GM10847 (cell line): ENCODE measurements around the gene SPHK2.

Experiments used
- POLR2A ChIP-seq: IDR thresholded peaks from 2 replicates; pipeline ENCODE4 v1.6.1; 2011; ENCODE audit not compliant: insufficient read length; ENCODE audit errors: extremely low read depth

SPHK2 gene, protein sequence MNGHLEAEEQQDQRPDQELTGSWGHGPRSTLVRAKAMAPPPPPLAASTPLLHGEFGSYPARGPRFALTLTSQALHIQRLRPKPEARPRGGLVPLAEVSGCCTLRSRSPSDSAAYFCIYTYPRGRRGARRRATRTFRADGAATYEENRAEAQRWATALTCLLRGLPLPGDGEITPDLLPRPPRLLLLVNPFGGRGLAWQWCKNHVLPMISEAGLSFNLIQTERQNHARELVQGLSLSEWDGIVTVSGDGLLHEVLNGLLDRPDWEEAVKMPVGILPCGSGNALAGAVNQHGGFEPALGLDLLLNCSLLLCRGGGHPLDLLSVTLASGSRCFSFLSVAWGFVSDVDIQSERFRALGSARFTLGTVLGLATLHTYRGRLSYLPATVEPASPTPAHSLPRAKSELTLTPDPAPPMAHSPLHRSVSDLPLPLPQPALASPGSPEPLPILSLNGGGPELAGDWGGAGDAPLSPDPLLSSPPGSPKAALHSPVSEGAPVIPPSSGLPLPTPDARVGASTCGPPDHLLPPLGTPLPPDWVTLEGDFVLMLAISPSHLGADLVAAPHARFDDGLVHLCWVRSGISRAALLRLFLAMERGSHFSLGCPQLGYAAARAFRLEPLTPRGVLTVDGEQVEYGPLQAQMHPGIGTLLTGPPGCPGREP

DNA sequence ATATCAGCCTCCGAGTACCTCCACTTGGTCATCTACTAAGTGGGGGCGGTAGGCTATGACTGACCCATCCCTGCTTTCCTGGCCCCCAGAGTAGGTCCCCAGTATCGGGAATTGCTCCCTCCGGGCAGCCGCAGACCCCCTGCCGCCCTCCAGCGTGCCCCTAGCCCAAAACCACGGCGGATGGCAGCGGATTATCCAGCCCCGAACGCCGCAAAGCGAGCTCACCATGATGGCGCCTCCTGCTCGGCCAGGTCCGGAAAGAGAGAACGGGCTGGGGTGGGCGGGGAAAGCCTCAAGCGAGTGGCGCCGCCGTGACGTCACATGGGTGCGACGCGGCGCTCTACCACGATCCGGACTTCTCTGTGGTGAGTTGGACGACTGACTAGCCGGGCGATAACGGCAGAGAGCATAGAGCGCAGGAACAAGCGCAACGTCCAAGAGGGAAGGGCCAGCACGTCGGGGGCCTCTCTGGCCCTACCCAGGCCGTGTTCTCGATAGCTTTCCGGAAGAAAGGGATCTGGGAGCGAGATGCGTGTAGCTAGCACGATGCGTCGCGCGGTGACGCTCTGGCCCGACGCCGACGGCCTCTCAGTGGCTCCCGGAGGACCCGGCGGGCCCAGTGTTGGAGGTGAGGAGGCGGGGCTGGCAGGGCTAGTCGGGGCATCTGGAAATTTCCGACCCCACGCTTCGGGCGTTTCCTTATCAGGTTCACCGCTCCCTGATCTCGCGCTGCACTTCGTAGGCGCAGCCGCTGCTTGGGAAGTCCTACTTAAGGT, at the start of gene SPHK2, which contains the start of gene RPL18:
SPHK2 (plus strand) TSS at position 591 of the 776 bp plus-strand sequence. CDS start 1,009 bp downstream, outside the sequence.
RPL18 (minus strand) TSS at position 263 of the 776 bp plus-strand sequence; CDS start at position 228, 35 bp downstream.
- peak; percentile 99 for TF ChIP-seq POLR2A

DNA sequence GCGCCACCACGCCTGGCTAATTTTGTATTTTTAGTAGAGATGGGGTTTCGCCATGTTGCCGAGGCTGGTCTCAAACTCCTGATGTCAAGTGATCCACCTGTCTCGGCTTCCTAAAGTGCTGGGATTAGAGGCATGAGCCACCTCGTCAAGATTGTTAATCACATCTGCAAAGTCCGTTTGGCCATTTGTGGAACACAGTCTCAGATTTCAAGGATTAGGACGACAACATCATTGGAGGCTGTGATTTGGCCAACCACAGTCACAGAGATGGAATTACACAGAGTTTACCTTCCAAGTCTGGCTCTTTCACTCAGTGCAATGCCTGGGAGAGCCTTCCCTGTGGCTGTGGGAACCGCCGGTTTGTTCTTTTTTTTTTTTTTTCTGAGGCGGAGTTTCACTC, 49.5 kb upstream of the SPHK2 start:
- no peak for TF ChIP-seq POLR2A

DNA sequence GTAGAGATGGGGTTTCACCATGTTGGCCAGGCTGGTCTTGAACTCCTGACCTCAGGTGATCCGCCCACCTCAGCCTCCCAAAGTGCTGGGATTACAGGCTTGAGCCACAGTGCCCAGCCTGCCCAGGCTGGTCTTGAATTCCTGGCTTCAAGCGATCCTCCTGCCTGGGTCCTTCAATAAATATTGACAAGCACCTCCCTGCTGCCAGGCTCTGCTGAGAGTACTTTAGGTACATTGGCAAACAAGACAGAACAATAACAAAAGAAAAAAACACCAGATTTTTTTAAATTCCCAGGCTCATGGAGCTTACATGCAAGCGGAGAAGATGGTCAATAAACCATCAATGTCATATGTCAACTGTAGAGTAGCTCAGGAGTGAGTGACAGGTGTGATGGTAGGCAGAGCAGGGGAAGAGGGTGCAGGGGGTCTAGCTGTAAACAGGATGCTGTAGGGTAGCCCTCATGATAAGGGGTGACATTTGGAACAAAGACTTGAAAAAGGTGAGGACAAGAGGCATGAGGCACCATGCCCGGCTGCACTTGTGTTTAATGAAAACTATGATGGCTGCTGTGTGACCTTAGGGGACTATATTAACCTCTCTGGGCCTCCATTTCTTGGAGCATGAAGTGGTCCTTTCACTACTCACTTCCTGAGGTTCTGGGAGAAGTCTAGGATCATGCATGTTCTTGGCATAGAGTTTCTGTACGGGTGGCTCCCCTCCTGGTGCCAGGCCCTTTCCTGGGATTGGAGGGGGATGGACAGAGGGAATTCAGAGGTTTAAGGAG, 47.7 kb upstream of the SPHK2 start:
- no peak for TF ChIP-seq POLR2A

DNA sequence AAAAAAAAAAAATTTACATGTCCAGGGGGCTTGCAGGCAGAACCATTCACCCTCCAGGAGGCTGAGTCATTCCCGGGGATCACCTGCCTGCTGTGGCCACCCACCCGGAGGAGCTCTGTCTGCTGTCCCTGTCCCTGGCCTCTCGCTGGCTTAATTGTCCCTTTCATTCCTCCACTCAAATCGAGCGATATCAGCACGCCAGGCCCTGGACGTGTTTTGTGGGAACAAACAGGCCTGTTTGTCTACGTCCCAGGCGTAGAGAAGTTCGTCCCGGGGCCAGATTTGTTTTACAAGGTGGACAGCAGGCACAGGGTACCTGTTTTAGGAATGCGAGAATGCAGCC, 46.2 kb upstream of the SPHK2 start:
- no peak for TF ChIP-seq POLR2A

DNA sequence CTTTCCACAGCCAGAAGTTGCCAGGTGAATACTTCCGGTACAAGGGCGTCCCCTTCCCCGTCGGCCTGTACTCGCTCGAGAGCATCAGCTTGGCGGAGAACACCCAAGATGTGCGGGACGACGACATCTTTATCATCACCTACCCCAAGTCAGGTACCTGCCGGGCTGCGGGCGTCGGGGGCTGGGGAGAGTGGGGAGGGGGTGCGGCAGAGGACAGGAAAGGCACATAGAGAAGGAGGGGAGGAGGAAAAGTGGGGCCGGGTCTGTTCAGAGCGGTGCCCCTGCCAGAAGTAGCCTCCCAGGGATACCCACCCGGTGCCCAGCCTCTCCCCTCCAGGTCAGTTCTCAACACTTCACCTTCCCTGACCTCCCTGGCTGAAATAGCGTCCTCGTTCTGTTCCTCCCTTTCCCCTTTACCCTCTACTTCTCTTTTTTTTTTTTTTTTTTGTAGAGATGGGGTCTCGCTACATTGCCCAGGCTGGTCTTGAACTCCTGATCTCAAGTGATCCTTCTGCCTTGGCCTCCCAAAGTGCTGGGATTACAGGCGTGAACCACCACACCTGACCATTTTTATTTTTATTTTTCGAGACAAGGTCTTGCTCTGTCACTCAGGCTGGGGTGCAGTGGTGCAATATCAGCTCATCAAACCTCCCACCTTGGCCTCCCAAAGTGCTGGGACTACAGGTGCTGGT, 43.2 kb upstream of the SPHK2 start:
- no peak for TF ChIP-seq POLR2A

DNA sequence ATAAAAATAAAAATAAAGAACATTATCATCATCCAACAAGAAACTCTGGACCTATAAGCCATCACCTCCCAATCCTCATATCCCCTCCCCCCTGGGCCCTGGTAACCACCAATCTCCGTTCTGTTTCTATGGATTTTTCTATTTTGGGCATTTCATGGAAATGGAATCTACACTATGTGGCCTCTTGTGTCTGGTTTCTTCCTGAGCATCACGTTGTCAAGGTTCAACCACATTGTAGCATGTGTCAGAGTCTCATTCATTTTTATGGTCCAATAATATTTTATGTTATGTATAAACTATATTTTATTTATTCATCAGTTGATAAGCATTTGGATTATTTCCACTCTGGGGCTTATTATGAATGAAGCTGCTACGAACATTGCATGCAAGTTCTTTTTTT, 40.4 kb upstream of the SPHK2 start:
- no peak for TF ChIP-seq POLR2A

DNA sequence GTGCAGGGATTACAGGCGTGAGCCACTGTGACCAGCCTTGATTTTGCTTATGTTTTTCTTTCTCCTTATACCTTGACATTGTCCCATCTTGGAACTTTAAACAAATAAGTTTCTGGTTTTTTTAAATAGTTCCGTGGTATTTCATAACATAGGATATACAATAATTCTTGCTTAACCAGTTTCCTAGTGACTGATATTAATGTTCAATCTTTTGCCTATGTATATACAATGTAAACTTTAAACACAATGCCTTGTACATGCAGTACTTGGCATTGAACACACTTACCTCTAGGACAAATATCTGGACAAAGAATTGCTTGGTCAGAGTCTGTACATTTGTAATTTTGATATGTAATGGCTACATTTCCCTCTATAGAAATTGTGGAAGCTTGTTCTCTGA, 37.1 kb upstream of the SPHK2 start:
- no peak for TF ChIP-seq POLR2A

DNA sequence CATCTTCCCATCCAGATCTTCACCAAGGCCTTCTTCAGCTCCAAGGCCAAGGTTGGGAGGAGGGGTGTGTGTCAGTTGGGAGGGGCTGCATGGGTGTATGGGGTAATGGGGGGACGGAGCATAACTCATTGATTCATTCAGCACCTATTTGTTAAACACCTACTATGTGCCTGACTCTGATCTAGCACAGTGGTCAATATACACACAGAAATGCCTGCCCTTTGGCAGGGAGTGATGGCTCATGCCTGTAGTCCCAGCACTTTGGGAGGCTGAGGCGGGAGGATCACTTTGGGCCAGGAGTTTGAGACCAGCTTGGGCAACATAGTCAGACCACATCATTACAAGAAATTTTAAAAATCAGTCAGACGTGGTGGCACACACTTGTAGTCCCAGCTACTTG, 31.9 kb upstream of the SPHK2 start:
- no peak for TF ChIP-seq POLR2A

DNA sequence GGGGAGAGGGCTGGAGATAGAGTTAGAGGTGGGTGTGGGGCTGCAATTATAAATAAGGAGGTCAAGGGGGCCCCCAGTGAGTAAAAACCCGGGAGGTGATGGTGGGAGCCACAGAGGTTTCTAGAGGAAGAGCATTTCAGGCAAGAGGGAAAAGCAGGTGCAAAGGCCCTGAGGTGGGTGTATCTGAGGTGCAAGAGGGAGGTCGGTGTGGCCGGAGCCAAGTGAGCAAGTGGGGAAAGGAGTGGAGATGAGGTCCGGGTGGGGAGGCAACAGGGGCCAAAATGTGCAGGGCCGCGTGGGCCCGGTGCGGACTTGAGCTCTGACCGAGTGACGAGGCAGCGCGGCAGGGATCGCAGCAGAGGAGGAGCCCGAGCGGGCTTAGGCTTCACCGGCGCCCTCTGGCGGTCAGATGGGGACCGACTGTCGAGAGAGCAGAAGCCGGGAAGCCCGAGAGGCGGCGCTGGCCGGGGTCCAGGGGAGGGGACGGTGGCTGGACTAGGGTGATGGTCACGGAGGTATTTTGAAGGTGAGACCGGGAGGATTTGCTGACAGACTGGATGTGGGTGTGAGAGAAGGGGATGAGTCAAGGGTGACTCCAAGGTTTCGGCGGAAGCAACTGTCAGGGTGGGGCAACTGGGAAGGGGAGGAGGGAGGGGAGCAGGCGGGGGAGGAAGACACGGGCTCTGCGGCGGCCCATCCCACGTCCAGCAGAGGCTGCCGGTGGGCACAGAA, 30.5 kb upstream of the SPHK2 start:
- TF ChIP-seq POLR2A: no peak

DNA sequence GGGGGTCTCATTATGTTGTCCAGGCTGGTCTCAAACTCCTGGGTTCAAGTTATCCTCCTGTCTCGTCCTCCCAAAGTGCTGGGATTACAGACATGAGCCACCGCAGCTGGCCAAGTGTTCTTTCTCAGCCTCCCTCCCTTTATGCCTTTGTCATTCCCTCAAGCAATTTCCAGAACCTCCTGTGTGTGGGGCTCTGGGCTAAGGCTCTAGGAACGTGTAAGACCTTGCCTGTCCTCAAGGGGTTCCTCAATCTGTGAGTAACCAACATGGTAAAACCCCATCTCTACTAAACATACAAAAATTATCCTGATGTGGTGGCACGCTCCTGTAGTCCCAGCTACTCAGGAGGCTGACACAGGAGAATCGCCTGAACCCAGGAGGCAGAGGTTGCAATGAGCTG, 28.3 kb upstream of the SPHK2 start:
- TF ChIP-seq POLR2A: no peak

DNA sequence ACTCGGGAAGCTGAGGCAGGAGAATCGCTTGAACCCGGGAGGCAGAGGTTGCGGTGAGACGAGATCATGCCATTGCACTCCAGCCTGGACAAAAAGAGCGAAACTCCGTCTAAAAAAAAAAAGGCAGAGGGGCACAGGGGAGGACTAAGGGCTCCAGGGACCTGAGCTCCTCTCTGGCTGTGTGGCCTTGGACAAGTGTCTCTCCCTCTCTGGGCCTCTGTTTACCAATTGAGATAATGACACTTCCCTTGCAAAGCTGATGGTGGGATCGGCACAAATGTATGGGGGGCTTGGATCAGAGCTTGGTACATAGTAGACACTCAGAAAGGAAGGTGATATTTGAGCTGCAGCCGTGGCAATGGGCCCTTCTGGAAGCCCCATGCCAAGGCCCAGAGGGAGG, 24.1 kb upstream of the SPHK2 start:
- TF ChIP-seq POLR2A: no peak

DNA sequence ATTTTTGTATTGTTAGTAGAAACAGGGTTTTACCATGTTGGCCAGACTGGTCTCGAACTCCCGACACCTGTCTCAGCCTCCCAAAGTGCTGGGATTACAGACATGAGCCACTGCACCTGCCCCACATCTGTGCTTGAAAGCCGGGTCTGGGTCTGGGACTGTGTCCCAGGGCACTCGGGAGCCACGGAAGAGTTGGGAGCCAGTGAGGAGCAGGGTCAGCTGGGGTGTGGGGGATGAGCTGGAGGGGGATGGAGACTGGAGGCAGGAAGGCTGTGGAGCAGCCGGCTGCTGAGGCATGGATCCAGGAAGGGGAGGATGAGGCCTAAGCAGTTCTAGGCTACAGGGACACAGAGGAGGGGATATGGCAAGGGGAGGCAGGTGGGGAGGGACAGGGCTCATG, 23.5 kb upstream of the SPHK2 start:
- TF ChIP-seq POLR2A: no peak

DNA sequence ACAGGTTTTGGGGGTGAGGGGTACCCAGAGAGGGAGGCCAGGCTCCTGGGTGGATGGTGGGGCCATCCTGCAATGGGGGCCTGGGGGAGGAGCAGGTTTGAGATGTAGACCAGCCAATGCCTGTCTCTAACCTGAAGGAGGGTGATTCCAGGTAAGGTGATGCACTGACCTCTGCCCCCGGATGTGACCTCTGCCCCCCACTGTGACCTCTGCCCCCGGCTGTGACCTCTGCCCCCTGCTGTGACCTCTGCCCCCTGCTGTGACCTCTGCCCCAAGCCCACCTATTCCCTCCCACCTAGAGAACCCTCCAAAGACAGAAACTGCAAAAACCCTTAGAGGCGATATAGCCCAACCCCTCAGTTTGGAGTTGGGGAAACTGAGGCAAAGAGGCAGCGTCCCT, 23.1 kb upstream of the SPHK2 start:
- no peak for TF ChIP-seq POLR2A
